Fibroblast of lung (primary cell): ENCODE results near the gene CDKAL1. TPM values are rescaled to one million over a fixed set of nuclear protein-coding genes. Genes with fewer than 3 reads are reported as not detected.
"Not testable (repeated sequence)": the region's sequence is repeated elsewhere in the genome, so short reads cannot be mapped to it uniquely, and the experiment has no call there.

Experiments
- DNase-seq, 2 donors: peaks; one replicate each; pipeline versions ENCODE4 v3.0.0 to v3.0.0-alpha.2; 2010; ENCODE audit warnings: low read depth in 2 of 2
- H2AFZ ChIP-seq: 2 replicates; pipeline ENCODE4 v1.5.1; 2012; ENCODE audit warnings: low read length, control low read depth, inconsistent platforms
- H3K27ac ChIP-seq: 2 replicates; pipeline ENCODE4 v1.5.1; 2011; ENCODE audit warnings: low read length, control low read depth; ENCODE audit not compliant: insufficient read depth
- H3K27me3 ChIP-seq: 2 replicates; pipeline ENCODE4 v1.5.1; 2011; ENCODE audit warnings: mild to moderate bottlenecking, low read length; ENCODE audit not compliant: control insufficient read depth, insufficient read depth
- H3K36me3 ChIP-seq: 2 replicates; pipeline ENCODE4 v1.5.1; 2011; ENCODE audit warnings: low read length; ENCODE audit not compliant: control insufficient read depth, insufficient read depth
- H3K4me1 ChIP-seq: 2 replicates; pipeline ENCODE4 v1.5.1; 2011; ENCODE audit warnings: low read length; ENCODE audit not compliant: control insufficient read depth, insufficient read depth; ENCODE audit errors: extremely low read depth
- H3K4me2 ChIP-seq: 2 replicates; pipeline ENCODE4 v1.5.1; 2011; ENCODE audit warnings: low read length, control low read depth; ENCODE audit not compliant: insufficient read depth; ENCODE audit errors: extremely low read depth
- H3K4me3 ChIP-seq, 4 experiments: fragments of 200-600 bp in 1 of 4; sonication (generic) in 1 of 4; replicated peaks in 1 of 4; 2 replicates each; pipeline ENCODE4 v1.5.1; 2011 to 2016; ENCODE audit warnings: low read length in 4 of 4, low read depth in 3 of 4, mild to moderate bottlenecking in 3 of 4, control low read depth in 2 of 4, inconsistent platforms in 1 of 4, mixed read lengths in 1 of 4; ENCODE audit not compliant: insufficient read depth in 1 of 4; ENCODE audit errors: control extremely low read depth in 1 of 4
- H3K79me2 ChIP-seq: 2 replicates; pipeline ENCODE4 v1.5.1; 2012; ENCODE audit warnings: mild to moderate bottlenecking, low read length, inconsistent platforms; ENCODE audit not compliant: control insufficient read depth, insufficient read depth
- H3K9ac ChIP-seq: 2 replicates; pipeline ENCODE4 v1.5.1; 2011; ENCODE audit warnings: mild to moderate bottlenecking, low read length, control low read depth; ENCODE audit not compliant: insufficient read depth
- H3K9me3 ChIP-seq: 2 replicates; pipeline ENCODE4 v1.5.1; 2012; ENCODE audit warnings: low read depth, low read length; ENCODE audit not compliant: control insufficient read depth, insufficient read depth
- H4K20me1 ChIP-seq: 2 replicates; pipeline ENCODE4 v1.5.1; 2011; ENCODE audit warnings: low read length; ENCODE audit not compliant: control insufficient read depth, insufficient read depth; ENCODE audit errors: extremely low read depth
- CTCF ChIP-seq, 2 donors: IDR thresholded peaks in 1 of 2; conservative IDR thresholded peaks in 1 of 2; 1 replicate in 1 of 2; 2 replicates in 1 of 2; pipeline ENCODE4 v1.5.1; 2011 to 2012; ENCODE audit warnings: low read length in 2 of 2, control low read depth in 1 of 2, inconsistent platforms in 1 of 2, low read depth in 1 of 2, mild to moderate bottlenecking in 1 of 2
- EZH2 ChIP-seq: IDR thresholded peaks from 2 replicates; pipeline ENCODE4 v1.5.1; 2012; ENCODE audit warnings: low read length, control low read depth, mild to moderate bottlenecking; ENCODE audit errors: missing control alignments
- polyA plus RNA-seq, 2 donors: library from polyadenylated mRNA; depleted of rRNA in 1 of 2; stranded (reverse) in 1 of 2; unstranded in 1 of 2; fragments of >200 nt; gene quantifications; 2 replicates each; pipeline ENCODE4 v1.2.1, GENCODE V29; 2011 to 2012; ENCODE audit warnings: missing spikeins in 1 of 2
- total RNA-seq: library from RNA; depleted of rRNA; stranded (reverse); fragments of >200 nt; gene quantifications from 2 replicates; pipeline ENCODE4 v1.2.1, GENCODE V29; 2014

The CDKAL1 gene
- total and polyA plus RNA-seq, 2 donors (not counting 1 experiment from before 2014, with no cell fraction given), result 7.4 to 15.0 TPM

GRCh38 chr6:20722455-20722854, 188.2 kb downstream of the CDKAL1 start:
- Histone ChIP-seq H3K4me1 (no peaks in the 10 kb centered on the region), H3K4me3 (no peak overlapping the region), H2AFZ (no peak overlapping the region), H3K79me2 (no peaks in the 10 kb centered on the region), H3K9me3 (no peaks in the 10 kb centered on the region), H3K36me3 (no peaks in the 10 kb centered on the region), H3K9ac (no peak overlapping the region), H4K20me1 (no peaks in the 10 kb centered on the region), H3K27ac (no peak overlapping the region), H3K4me2 (no peak overlapping the region), H3K27me3 (no peaks in the 10 kb centered on the region)
- DNase-seq, result no peak
- TF ChIP-seq EZH2, result no peak
- TF ChIP-seq CTCF (conservative IDR thresholded peaks at IDR 0.05 in 1 of 2, IDR thresholded peaks at IDR 0.05 in 1 of 2; ENCODE audit: low read depth in 1 of 2, low read length in 2 of 2), result no peak

- Histone ChIP-seq H3K9me3 (no peaks in the 10 kb centered on the region), H3K36me3 (no peaks in the 10 kb centered on the region), H4K20me1 (no peaks in the 10 kb centered on the region), H3K4me3 (no peak overlapping the region), H3K4me1 (no peaks in the 10 kb centered on the region), H3K4me2 (no peak overlapping the region), H3K27me3 (no peaks in the 10 kb centered on the region), H3K27ac (no peak overlapping the region), H3K79me2 (no peaks in the 10 kb centered on the region), H2AFZ (no peak overlapping the region), H3K9ac (no peak overlapping the region)
- no peak for DNase-seq
- TF ChIP-seq CTCF (conservative IDR thresholded peaks at IDR 0.05 in 1 of 2, IDR thresholded peaks at IDR 0.05 in 1 of 2; ENCODE audit: low read depth in 1 of 2, low read length in 2 of 2), result no peak
- no peak for TF ChIP-seq EZH2
Measured at GRCh38 chr6:20723236-20723635, 189.0 kb downstream of the CDKAL1 start.

GRCh38 chr6:20724443-20725190, 190.4 kb downstream of the CDKAL1 start:
- Histone ChIP-seq H3K4me1 (no peaks in the 10 kb centered on the region), H4K20me1 (no peaks in the 10 kb centered on the region), H3K27ac (no peak overlapping the region), H2AFZ (no peak overlapping the region), H3K4me3 (no peak overlapping the region), H3K27me3 (no peaks in the 10 kb centered on the region), H3K36me3 (no peaks in the 10 kb centered on the region), H3K9ac (no peak overlapping the region), H3K9me3 (no peaks in the 10 kb centered on the region), H3K4me2 (no peak overlapping the region), H3K79me2 (no peaks in the 10 kb centered on the region)
- DNase-seq, result no peak
- TF ChIP-seq EZH2 (no peak), CTCF (conservative IDR thresholded peaks at IDR 0.05 in 1 of 2, IDR thresholded peaks at IDR 0.05 in 1 of 2; ENCODE audit: low read depth in 1 of 2, low read length in 2 of 2) (no peak)

GRCh38 chr6:20725235-20725634, 191.0 kb downstream of the CDKAL1 start:
- not testable (repeated sequence) for H3K4me2 ChIP-seq, H3K4me1 ChIP-seq, H3K27ac ChIP-seq, H3K27me3 ChIP-seq, H3K36me3 ChIP-seq, H2AFZ ChIP-seq, DNase-seq, H4K20me1 ChIP-seq, H3K4me3 ChIP-seq, H3K9me3 ChIP-seq, H3K79me2 ChIP-seq, H3K9ac ChIP-seq
